ENCODE data around the gene MPPED2. TPM values are rescaled to one million over a fixed set of nuclear protein-coding genes. Genes with fewer than 3 reads are reported as not detected.

MPPED2 gene
- total RNA-seq, 1 donor from 2014 or later, result 0.42 TPM

DNA sequence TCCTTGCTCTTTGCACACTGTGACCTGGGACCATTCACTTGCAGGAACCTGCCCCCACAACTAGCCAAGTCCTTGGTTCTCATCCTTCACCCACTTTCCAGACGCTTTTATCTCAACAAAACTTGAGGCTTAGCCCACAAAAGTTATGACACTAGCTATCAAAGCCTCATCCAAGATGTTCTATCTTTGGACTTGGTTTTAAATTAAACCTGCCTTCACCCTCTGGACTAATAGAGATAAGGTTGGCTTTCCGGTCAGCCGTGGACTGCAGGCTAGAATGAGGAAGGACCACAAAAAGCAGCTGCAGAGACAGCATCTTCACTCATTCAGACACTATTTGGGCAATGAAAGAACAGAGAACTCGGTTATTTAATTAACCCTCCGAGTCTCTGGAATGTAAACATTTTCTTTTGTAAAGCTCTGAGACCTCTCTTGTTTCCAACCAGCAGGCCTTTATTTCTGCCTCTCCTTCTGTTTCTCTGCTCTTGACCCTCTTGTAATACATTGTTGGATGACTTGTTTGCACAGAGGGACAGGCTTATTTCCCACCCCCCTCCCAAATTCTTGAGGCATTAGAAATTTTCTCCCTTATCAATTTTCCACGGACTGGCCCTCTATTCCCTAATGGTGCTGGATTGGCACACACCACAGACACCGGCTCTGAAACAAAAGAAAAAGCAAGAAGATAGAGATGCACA is 221.9 kb downstream of the MPPED2 start:
- Histone ChIP-seq H3K36me3 (ENCODE audit: control insufficient read depth, insufficient read depth, low read length) (no peaks in the 10 kb centered on the region), H3K27me3 (ENCODE audit: control insufficient read depth, insufficient read depth, low read length) (peaks cover 2% of the 10 kb centered on the region), H3K4me3 (ENCODE audit: low read depth, low read length) (no peak overlapping the region)
- TF ChIP-seq, protein P1, sequence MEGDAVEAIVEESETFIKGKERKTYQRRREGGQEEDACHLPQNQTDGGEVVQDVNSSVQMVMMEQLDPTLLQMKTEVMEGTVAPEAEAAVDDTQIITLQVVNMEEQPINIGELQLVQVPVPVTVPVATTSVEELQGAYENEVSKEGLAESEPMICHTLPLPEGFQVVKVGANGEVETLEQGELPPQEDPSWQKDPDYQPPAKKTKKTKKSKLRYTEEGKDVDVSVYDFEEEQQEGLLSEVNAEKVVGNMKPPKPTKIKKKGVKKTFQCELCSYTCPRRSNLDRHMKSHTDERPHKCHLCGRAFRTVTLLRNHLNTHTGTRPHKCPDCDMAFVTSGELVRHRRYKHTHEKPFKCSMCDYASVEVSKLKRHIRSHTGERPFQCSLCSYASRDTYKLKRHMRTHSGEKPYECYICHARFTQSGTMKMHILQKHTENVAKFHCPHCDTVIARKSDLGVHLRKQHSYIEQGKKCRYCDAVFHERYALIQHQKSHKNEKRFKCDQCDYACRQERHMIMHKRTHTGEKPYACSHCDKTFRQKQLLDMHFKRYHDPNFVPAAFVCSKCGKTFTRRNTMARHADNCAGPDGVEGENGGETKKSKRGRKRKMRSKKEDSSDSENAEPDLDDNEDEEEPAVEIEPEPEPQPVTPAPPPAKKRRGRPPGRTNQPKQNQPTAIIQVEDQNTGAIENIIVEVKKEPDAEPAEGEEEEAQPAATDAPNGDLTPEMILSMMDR (IDR thresholded peaks at IDR 0.05; ENCODE audit: insufficient read depth, low read length, poor library complexity, severe bottlenecking), result no peak
- no peak for DNase-seq (ENCODE audit: low read depth)

DNA sequence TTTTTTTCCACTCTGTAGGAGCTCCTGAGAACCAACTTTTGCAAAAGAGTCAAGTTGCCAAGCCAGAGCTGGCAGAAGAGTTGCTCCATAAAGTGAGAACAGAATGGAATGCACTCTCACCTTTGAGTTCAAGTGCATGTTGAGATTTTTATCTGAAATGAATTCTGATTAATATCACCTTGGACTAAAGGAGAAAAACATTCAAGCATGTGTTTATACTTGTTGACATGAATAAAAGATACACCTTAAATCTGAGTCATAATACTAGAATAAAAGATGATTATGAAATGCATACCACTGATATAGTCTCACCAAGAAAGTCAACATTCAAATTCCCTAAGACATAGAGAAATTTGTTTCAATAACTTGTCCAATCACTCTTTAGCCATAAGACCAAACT is 225.4 kb downstream of the MPPED2 start:
- TF ChIP-seq, protein P1 (IDR thresholded peaks at IDR 0.05; ENCODE audit: insufficient read depth, low read length, poor library complexity, severe bottlenecking), result no peak
- H3K27me3 ChIP-seq (ENCODE audit: control insufficient read depth, insufficient read depth, low read length), result peaks cover 2% of the 10 kb centered on the region
- no peak for DNase-seq (ENCODE audit: low read depth)
- no peak overlapping the region for H3K4me3 ChIP-seq (ENCODE audit: low read depth, low read length)
- no peaks in the 10 kb centered on the region for H3K36me3 ChIP-seq (ENCODE audit: control insufficient read depth, insufficient read depth, low read length)
